NK-92 (cell line): Measurements from ENCODE around the gene SLC1A7.

Experiments
- DNase-seq: peaks from one replicate; lab custom pipeline; 2025; ENCODE audit not compliant: unreplicated experiment; lab: John Stamatoyannopoulos, UW

Gene SLC1A7

DNA sequence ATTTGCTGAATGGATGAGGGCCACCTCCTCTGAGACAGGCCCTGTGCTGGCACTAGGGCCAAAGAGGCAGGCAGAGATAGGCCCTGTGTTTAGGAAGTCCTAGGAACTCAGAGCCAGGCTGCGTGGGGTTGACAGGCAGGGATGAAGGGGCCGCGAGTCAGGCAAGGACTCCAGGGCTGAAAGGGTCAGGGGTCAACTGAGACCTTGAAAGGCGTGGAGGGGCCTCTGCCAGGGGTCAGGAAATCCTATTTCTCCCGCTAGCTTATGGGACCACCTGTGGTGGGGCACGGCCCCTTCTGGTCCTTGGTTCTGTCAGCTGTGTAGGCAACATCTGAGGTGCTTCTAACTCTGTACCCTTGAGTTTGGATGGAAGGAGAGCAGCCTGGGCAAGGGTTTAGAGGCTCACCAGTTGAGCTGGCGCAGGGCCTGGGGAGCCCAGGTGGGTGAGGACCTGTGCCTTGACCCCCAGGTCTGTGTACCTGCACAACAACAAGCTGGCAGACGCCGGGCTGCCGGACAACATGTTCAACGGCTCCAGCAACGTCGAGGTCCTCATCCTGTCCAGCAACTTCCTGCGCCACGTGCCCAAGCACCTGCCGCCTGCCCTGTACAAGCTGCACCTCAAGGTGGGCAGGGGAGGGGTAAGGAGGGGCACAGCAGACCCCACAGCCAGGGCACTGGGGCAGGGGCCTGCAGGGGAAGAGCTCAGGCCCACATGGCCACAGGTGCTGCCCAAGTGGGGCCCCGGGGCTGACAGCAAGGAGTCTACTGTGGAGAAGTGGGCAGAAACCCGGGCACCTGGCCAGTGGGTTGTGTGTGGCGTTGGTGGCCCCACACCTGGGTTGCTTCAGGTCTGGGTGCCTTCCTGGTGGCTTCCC, 65.5 kb downstream of the SLC1A7 start:
- DNase-seq: no peak

- no peak for DNase-seq
These were observed 66.3 kb downstream of the SLC1A7 start for GRCh38 chr1:53076165-53076564.

DNA sequence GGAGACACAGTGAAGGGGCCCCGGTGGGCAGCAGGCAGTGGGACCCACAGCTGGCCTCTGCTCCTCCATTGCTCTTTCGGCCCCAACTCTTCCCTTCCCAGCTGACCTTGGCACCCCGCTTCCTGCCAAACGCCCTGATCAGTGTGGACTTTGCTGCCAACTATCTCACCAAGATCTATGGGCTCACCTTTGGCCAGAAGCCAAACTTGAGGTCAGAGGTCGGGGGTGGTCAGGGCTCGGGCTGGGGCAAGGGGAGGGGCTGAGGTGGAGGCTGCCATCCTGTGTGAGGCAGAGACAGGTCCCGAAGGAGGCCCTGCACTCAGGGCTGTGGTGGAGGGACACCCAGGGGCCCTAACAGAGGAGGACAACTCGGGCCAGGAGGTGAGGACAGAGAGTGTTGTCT, 66.7 kb downstream of the SLC1A7 start:
- no peak for DNase-seq

DNA sequence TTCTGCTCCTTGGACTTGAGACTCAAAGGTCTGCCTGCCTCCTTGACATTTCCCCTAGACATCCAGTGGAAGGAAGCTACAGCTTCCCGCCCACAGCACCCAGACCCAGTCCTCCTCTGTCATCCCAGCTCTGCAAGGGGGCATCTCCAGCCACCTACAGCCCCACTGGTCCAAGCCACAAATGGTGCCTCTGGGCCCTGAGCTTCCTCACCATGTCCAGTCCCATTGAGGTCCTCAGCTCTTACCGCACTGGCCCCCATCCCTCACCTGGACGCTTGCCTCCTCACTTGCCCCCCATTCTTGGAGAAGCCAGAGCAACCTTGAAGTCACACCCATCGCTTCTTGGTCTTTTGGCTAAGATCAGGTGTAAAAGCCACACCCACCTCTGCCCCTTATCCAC, 67.2 kb downstream of the SLC1A7 start:
- DNase-seq: no peak

- DNase-seq: no peak
These were observed 67.9 kb downstream of the SLC1A7 start for GRCh38 chr1:53074313-53075154.

DNA sequence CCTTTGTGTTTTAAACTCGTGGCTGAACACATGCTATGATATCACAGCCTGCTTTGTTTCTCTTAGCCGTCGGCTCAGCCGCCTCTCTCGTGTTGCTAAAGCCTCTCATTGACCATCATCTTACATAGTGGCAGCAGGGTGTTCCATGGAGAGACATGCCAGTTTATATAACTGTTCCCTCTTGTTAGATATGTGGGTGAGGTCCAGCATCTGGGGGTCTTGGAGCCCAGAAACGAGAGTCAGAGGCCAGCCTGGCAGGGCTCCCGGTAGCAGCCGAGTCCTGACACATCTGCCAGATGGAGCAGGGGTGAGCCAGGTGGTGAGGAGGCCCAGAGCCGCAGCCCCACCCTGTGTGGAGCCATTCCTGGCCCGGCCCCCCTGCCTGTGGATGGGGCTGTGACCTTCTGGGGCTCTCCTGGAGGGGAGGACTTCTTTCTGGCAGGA, 68.5 kb downstream of the SLC1A7 start:
- no peak for DNase-seq

DNA sequence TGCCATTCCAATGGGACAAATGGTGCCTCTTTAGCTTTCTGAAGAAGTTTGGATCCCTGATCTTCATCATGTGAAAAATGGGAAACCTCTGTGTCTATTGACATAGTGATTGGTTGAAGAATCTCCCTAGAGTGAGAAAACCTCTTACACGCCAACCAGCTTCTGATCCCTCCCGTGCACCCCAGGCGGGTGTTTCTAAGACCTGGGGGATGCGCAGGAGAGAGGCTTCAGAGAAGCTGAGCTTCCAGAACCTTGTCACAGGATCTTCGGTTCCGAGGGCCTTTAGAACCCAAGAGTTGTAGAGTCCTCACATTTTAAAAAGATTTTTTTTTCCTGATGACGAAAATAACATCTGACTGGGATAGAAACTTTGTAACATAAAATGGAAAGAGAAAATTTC, 69.2 kb downstream of the SLC1A7 start:
- no peak for DNase-seq

GRCh38 chr1:53071915-53072314, 70.5 kb downstream of the SLC1A7 start:
- no peak for DNase-seq

GRCh38 chr1:53071167-53071865, 71.1 kb downstream of the SLC1A7 start:
- DNase-seq: no peak

DNA sequence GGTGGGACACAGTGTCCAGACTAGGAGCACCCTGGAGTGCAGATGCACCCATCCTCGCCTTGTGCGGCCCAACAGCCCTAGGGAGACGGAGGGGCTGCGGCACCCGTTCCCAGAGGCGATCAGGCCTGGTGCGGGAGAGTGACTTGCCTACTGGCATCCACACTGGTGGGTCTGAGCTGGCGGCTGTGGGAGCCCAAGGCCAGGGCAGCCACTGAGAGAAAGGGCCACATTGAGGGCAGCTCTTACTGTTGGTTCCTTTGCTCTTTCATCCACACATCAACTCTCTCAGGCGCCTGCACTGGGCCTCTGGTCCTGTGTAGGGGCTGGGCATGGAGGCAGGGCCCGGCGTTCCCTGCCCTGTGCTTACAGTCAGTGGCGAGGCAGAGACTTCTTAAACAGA, 71.8 kb downstream of the SLC1A7 start:
- DNase-seq: no peak

- DNase-seq: no peak
These were observed 72.6 kb downstream of the SLC1A7 start for GRCh38 chr1:53069663-53070327.

DNA sequence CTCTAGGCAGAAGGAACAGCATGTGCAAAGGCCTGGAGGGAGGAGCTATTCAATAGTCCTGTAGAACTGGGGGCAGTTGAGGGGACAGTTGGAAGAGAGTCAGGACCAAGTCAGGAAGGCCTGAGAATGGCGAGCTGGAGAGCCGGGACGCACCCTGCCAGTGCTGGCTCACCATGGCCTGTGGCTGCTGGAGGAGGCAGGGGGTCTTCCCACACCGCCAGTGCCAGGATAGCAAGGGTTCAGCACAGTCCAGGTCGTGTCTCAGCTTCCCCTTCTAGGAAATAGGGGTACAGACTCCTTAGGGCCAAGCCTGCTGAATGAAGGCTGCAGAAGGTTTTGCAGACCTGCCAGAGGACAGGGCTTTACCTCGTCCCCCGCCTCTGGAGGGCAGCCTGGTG, 73.2 kb downstream of the SLC1A7 start:
- DNase-seq: no peak

- no peak for DNase-seq
These were observed 73.9 kb downstream of the SLC1A7 start for GRCh38 chr1:53068314-53069099.

DNA sequence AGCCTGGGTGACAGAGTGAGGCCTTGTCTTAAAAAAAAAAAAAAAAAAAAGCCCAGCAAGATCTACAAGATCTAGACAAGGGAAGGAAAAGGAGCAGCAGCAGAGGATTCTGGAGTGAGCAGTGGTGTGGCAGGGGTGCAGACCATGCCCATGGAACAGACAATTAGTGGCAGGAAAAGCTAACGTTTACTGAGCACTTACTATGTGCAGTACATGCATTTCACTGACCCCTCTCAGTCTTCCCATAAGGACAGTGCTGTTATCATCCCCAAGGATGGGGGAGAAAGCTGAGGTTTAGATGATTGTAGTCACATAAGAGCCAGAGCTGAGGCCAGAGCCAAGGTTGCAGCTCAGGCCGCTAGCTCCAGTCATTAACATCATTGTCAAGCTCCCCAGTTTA, 74.6 kb downstream of the SLC1A7 start:
- no peak for DNase-seq

- DNase-seq: no peak
These were observed 75.3 kb downstream of the SLC1A7 start for GRCh38 chr1:53066891-53067738.

GRCh38 chr1:53066488-53066887, 76.0 kb downstream of the SLC1A7 start:
- no peak for DNase-seq

- no peak for DNase-seq
These were observed 77.0 kb downstream of the SLC1A7 start for GRCh38 chr1:53065391-53065790.

- no peak for DNase-seq
These were observed 78.5 kb downstream of the SLC1A7 start for GRCh38 chr1:53063744-53064515.
